Neural progenitor cell (in vitro differentiated cells): ENCODE data around the gene SLCO3A1. TPM values are rescaled to one million over a fixed set of nuclear protein-coding genes. Genes with fewer than 3 reads are reported as not detected.
A peak's percentile ranks its signal among the peaks of the same experiment; 100 is the strongest.

Source experiments
- DNase-seq: peaks from one replicate; pipeline ENCODE4 v3.0.0-alpha.2; 2016; ENCODE audit warnings: low spot score
- H2AFZ ChIP-seq: fragments of 200-600 bp; sonication (generic); replicated peaks from 2 replicates; pipeline ENCODE4 v1.6.1; 2016; ENCODE audit warnings: antibody characterized with exemption
- H3F3A ChIP-seq: fragments of 200-600 bp; sonication (generic); 2 replicates; pipeline ENCODE4 v1.6.1; 2016; ENCODE audit warnings: antibody characterized with exemption, low read depth
- H3K27ac ChIP-seq: fragments of 200-600 bp; sonication (generic); 2 replicates; pipeline ENCODE4 v1.5.1; 2016; ENCODE audit warnings: mild to moderate bottlenecking
- H3K27me3 ChIP-seq: fragments of 200-600 bp; sonication (generic); 2 replicates; pipeline ENCODE4 v1.6.1; 2016; ENCODE audit warnings: mild to moderate bottlenecking, moderate library complexity
- H3K36me3 ChIP-seq: fragments of 200-600 bp; sonication (generic); 2 replicates; pipeline ENCODE4 v1.5.1; 2016
- H3K4me1 ChIP-seq: fragments of 200-600 bp; sonication (generic); 2 replicates; pipeline ENCODE4 v1.6.1; 2016; ENCODE audit warnings: mixed run types
- H3K4me2 ChIP-seq: fragments of 200-600 bp; sonication (generic); 2 replicates; pipeline ENCODE4 v1.6.1; 2016
- H3K4me3 ChIP-seq: fragments of 200-600 bp; sonication (generic); 2 replicates; pipeline ENCODE4 v1.5.1; 2016
- H3K79me2 ChIP-seq: fragments of 200-600 bp; sonication (generic); 2 replicates; pipeline ENCODE4 v1.6.1; 2016; ENCODE audit warnings: low read depth
- H3K9ac ChIP-seq: fragments of 200-600 bp; sonication (generic); 2 replicates; pipeline ENCODE4 v1.6.1; 2016
- H3K9me3 ChIP-seq: fragments of 200-600 bp; sonication (generic); 2 replicates; pipeline ENCODE4 v1.5.1; 2016; ENCODE audit warnings: low read depth
- H4K20me1 ChIP-seq: fragments of 200-600 bp; sonication (generic); 2 replicates; pipeline ENCODE4 v1.6.1; 2016; ENCODE audit warnings: low read depth
- H3K27ac Mint-ChIP-seq: 3 replicates; pipeline ENCODE4 v1.8.0; 2021; ENCODE audit warnings: mixed read lengths
- H3K27me3 Mint-ChIP-seq: 2 replicates; pipeline ENCODE4 v1.8.0; 2022; ENCODE audit warnings: low read depth, mild to moderate bottlenecking, inconsistent platforms, moderate library complexity, mixed read lengths; ENCODE audit not compliant: insufficient read depth
- H3K36me3 Mint-ChIP-seq: 3 replicates; pipeline ENCODE4 v1.8.0; 2021; ENCODE audit warnings: mixed read lengths
- H3K4me1 Mint-ChIP-seq: 3 replicates; pipeline ENCODE4 v1.8.0; 2021; ENCODE audit warnings: mixed read lengths
- H3K4me3 Mint-ChIP-seq: 3 replicates; pipeline ENCODE4 v1.8.0; 2021; ENCODE audit warnings: mild to moderate bottlenecking, moderate library complexity, mixed read lengths
- H3K9me3 Mint-ChIP-seq: 3 replicates; pipeline ENCODE4 v1.8.0; 2020; ENCODE audit warnings: mixed read lengths
- EZH2 ChIP-seq: fragments of 200-600 bp; sonication (generic); IDR thresholded peaks from 2 replicates; pipeline ENCODE4 v1.6.1; 2017; ENCODE audit warnings: antibody characterized with exemption, mild to moderate bottlenecking, moderate library complexity
- EZH2phosphoT487 ChIP-seq: fragments of 200-600 bp; sonication (generic); IDR thresholded peaks from 2 replicates; pipeline ENCODE4 v1.6.1; 2017; ENCODE audit warnings: antibody characterized with exemption
- total RNA-seq: library from RNA; depleted of rRNA; stranded (reverse); fragments of >200 nt; gene quantifications from 2 replicates; pipeline ENCODE4 v1.2.3, GENCODE V29; 2015; ENCODE audit warnings: low replicate concordance
- TF ChIP-seq, protein P1 (sequence below): fragments of 200-600 bp; sonication (generic); IDR thresholded peaks from 2 replicates; pipeline ENCODE4 v1.5.1; 2017; ENCODE audit warnings: antibody characterized with exemption, mild to moderate bottlenecking

Gene SLCO3A1
- total RNA-seq, 1 donor from 2014 or later, result 6.6 TPM

- H3K27me3 ChIP-seq, result no peaks in the 10 kb centered on the region
- no peaks in the 10 kb centered on the region for H3F3A ChIP-seq
- no peaks in the 10 kb centered on the region for H3K9me3 Mint-ChIP-seq
- H3K27ac ChIP-seq, result no peak overlapping the region
- H4K20me1 ChIP-seq, result no peaks in the 10 kb centered on the region
- peak; percentile 21 for DNase-seq
- H3K4me1 ChIP-seq, result no peaks in the 10 kb centered on the region
- no peak overlapping the region for H3K4me3 ChIP-seq
- peaks cover 15% of the 10 kb centered on the region for H3K4me1 Mint-ChIP-seq
- peaks cover 2% of the 10 kb centered on the region for H3K27me3 Mint-ChIP-seq
- no peaks in the 10 kb centered on the region for H3K36me3 ChIP-seq
- no peak overlapping the region for H3K27ac Mint-ChIP-seq
- H3K9ac ChIP-seq, result no peak overlapping the region
- no peaks in the 10 kb centered on the region for H3K79me2 ChIP-seq
- H2AFZ ChIP-seq, result no peak overlapping the region
- H3K9me3 ChIP-seq, result no peaks in the 10 kb centered on the region
- no peak overlapping the region for H3K4me2 ChIP-seq
- H3K36me3 Mint-ChIP-seq, result no peaks in the 10 kb centered on the region
- TF ChIP-seq, protein P1, sequence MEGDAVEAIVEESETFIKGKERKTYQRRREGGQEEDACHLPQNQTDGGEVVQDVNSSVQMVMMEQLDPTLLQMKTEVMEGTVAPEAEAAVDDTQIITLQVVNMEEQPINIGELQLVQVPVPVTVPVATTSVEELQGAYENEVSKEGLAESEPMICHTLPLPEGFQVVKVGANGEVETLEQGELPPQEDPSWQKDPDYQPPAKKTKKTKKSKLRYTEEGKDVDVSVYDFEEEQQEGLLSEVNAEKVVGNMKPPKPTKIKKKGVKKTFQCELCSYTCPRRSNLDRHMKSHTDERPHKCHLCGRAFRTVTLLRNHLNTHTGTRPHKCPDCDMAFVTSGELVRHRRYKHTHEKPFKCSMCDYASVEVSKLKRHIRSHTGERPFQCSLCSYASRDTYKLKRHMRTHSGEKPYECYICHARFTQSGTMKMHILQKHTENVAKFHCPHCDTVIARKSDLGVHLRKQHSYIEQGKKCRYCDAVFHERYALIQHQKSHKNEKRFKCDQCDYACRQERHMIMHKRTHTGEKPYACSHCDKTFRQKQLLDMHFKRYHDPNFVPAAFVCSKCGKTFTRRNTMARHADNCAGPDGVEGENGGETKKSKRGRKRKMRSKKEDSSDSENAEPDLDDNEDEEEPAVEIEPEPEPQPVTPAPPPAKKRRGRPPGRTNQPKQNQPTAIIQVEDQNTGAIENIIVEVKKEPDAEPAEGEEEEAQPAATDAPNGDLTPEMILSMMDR, result no peak
- TF ChIP-seq EZH2 (no peak), EZH2phosphoT487 (no peak)
- no peak overlapping the region for H3K4me3 Mint-ChIP-seq
Measured at GRCh38 chr15:92049290-92049989, 195.9 kb downstream of the SLCO3A1 start.

GRCh38 chr15:92050220-92050898 lies 196.9 kb downstream of the SLCO3A1 start:
- no peak overlapping the region for H3K4me3 ChIP-seq
- H2AFZ ChIP-seq, result no peak overlapping the region
- H3K79me2 ChIP-seq, result no peaks in the 10 kb centered on the region
- Mint-ChIP-seq H3K9me3 (no peaks in the 10 kb centered on the region), H3K27me3 (peaks cover 2% of the 10 kb centered on the region), H3K4me3 (no peak overlapping the region), H3K36me3 (no peaks in the 10 kb centered on the region), H3K27ac (no peak overlapping the region), H3K4me1 (peaks cover 15% of the 10 kb centered on the region)
- no peak overlapping the region for H3K27ac ChIP-seq
- H3K9ac ChIP-seq, result no peak overlapping the region
- H3K36me3 ChIP-seq, result no peaks in the 10 kb centered on the region
- no peaks in the 10 kb centered on the region for H3F3A ChIP-seq
- no peaks in the 10 kb centered on the region for H3K27me3 ChIP-seq
- no peak overlapping the region for H3K4me2 ChIP-seq
- DNase-seq, result no peak
- no peaks in the 10 kb centered on the region for H3K4me1 ChIP-seq
- no peak for TF ChIP-seq EZH2
- no peak for TF ChIP-seq EZH2phosphoT487
- TF ChIP-seq, protein P1, result no peak
- no peaks in the 10 kb centered on the region for H4K20me1 ChIP-seq
- H3K9me3 ChIP-seq, result no peaks in the 10 kb centered on the region

- no peak overlapping the region for H3K4me3 ChIP-seq
- H3K27me3 ChIP-seq, result no peaks in the 10 kb centered on the region
- no peaks in the 10 kb centered on the region for H3K4me1 ChIP-seq
- H3K36me3 Mint-ChIP-seq, result no peaks in the 10 kb centered on the region
- no peak overlapping the region for H3K27ac Mint-ChIP-seq
- DNase-seq, result no peak
- no peak overlapping the region for H3K4me3 Mint-ChIP-seq
- H3K36me3 ChIP-seq, result no peaks in the 10 kb centered on the region
- no peak overlapping the region for H3K4me2 ChIP-seq
- no peak overlapping the region for H3K9ac ChIP-seq
- no peak overlapping the region for H2AFZ ChIP-seq
- H3K79me2 ChIP-seq, result no peaks in the 10 kb centered on the region
- H3K27me3 Mint-ChIP-seq, result peaks cover 2% of the 10 kb centered on the region
- no peak overlapping the region for H3K27ac ChIP-seq
- H3F3A ChIP-seq, result no peaks in the 10 kb centered on the region
- TF ChIP-seq EZH2phosphoT487, result no peak
- TF ChIP-seq, protein P1, result no peak
- no peak for TF ChIP-seq EZH2
- H3K9me3 Mint-ChIP-seq, result no peaks in the 10 kb centered on the region
- H3K9me3 ChIP-seq, result no peaks in the 10 kb centered on the region
- no peaks in the 10 kb centered on the region for H4K20me1 ChIP-seq
- H3K4me1 Mint-ChIP-seq, result peaks cover 15% of the 10 kb centered on the region
Measured at GRCh38 chr15:92051716-92052115, 198.2 kb downstream of the SLCO3A1 start.
